Gastrocnemius medialis (tissue), 4 donors: Measurements from ENCODE around the gene SCO2.

Experiments
- POLR2A ChIP-seq, 2 donors: fragments of 450-650 bp; IDR thresholded peaks; one replicate each; pipeline ENCODE4 v1.6.1; 2017; ENCODE audit warnings: antibody characterized with exemption in 2 of 2, mild to moderate bottlenecking in 2 of 2, moderate library complexity in 2 of 2
- TF ChIP-seq, protein P1 (sequence below), 5 experiments: fragments of 450-650 bp in 3 of 5; fragments of 200-600 bp in 2 of 5; sonication (generic) in 2 of 5; IDR thresholded peaks in 4 of 5; conservative IDR thresholded peaks in 1 of 5; 1 replicate in 4 of 5; 2 replicates in 1 of 5; pipeline ENCODE4 v1.5.1; 2016 to 2019; ENCODE audit warnings: antibody characterized with exemption in 5 of 5, mild to moderate bottlenecking in 3 of 5, moderate library complexity in 3 of 5

DNA sequence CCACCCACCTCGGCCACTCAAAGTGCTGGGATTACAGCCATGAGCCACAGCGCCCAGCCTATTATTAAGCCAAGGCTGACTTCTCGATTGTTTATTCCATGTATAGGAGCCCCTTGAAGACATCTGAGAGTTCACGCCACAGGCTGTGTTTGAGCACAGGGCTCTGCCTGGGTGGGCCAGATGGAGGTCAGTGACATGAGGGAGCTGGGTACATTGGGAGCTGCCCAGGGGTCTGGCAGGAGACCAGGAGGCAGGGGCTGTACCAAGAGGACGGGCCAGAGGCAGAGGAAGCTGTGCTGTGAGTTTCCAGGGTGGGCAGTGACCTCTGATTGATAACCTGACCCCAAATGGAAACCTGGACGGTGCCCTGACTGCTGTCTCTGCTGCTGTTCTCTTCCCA lies 23.3 kb downstream of the SCO2 start:
- TF ChIP-seq, protein P1, sequence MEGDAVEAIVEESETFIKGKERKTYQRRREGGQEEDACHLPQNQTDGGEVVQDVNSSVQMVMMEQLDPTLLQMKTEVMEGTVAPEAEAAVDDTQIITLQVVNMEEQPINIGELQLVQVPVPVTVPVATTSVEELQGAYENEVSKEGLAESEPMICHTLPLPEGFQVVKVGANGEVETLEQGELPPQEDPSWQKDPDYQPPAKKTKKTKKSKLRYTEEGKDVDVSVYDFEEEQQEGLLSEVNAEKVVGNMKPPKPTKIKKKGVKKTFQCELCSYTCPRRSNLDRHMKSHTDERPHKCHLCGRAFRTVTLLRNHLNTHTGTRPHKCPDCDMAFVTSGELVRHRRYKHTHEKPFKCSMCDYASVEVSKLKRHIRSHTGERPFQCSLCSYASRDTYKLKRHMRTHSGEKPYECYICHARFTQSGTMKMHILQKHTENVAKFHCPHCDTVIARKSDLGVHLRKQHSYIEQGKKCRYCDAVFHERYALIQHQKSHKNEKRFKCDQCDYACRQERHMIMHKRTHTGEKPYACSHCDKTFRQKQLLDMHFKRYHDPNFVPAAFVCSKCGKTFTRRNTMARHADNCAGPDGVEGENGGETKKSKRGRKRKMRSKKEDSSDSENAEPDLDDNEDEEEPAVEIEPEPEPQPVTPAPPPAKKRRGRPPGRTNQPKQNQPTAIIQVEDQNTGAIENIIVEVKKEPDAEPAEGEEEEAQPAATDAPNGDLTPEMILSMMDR (IDR thresholded peaks at IDR 0.05 in 4 of 5, conservative IDR thresholded peaks at IDR 0.05 in 1 of 5), result no peak
- no peak for TF ChIP-seq POLR2A (IDR thresholded peaks at IDR 0.05)
